Measurements from ENCODE around the gene ADAT1.

DNA sequence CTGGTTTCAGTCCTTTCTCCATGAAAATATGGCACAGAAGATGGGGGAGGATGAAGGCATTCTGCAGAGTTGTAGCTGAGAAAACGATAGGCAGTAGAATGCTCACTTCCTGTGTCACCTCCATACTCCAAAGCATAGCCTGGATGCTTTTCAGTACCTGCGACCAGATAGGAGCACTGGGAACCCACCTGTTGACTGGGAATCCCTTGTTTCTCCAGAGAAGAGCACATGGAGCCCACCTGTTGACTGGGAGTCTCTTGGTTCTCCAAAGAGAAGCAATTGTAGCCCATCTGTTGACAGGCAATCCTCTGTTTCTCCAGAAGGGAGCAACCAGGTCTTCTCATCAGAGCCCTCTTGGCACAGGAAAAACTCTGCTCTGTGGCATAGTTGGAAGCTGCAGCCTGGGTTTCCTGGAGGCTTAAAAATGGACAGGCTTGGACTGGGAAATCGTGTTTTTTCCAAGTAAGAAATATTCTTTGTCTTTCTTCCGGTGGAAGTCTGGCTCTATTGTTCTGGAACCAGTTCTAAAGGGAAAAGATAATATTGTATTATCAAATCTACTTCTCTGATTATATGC, 37.7 kb upstream of the ADAT1 start:
- TF ChIP-seq, protein P1, sequence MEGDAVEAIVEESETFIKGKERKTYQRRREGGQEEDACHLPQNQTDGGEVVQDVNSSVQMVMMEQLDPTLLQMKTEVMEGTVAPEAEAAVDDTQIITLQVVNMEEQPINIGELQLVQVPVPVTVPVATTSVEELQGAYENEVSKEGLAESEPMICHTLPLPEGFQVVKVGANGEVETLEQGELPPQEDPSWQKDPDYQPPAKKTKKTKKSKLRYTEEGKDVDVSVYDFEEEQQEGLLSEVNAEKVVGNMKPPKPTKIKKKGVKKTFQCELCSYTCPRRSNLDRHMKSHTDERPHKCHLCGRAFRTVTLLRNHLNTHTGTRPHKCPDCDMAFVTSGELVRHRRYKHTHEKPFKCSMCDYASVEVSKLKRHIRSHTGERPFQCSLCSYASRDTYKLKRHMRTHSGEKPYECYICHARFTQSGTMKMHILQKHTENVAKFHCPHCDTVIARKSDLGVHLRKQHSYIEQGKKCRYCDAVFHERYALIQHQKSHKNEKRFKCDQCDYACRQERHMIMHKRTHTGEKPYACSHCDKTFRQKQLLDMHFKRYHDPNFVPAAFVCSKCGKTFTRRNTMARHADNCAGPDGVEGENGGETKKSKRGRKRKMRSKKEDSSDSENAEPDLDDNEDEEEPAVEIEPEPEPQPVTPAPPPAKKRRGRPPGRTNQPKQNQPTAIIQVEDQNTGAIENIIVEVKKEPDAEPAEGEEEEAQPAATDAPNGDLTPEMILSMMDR (IDR thresholded peaks at IDR 0.05) = no peak
- TF ChIP-seq EP300 (IDR thresholded peaks at IDR 0.05) (no peak), POLR2A (IDR thresholded peaks at IDR 0.05) (no peak), POLR2AphosphoS5 (IDR thresholded peaks at IDR 0.05) (no peak)

Data from gastroesophageal sphincter (tissue), 3 donors.